ENCODE results near the gene YPEL1.

DNA sequence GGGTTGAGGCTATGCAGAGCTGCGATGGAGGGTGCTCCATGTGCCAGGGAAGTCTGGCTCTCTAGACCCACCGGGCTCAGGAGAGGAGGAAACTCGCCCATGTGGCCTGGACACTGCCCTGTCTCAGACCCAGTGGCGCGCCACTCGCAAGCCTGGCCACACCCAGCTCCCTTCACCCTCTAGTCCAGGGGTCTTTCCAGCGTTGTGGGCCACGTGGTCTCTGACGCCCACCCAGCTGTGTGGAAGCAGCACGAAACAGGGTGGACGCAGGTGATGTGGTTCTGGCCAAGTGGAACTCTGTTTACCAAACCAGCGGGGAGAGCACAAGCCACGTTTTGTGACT, 41.6 kb downstream of the YPEL1 start:
- TF ChIP-seq SPI1 (IDR thresholded peaks at IDR 0.05; ENCODE audit: low read depth, low read length) (no peak), POLR2A (IDR thresholded peaks at IDR 0.05; ENCODE audit: low read depth, low read length) (no peak), TAF1 (IDR thresholded peaks at IDR 0.05; ENCODE audit: low read depth, low read length) (no peak), POLR2AphosphoS5 (IDR thresholded peaks at IDR 0.05; ENCODE audit: low read depth, low read length) (no peak), POU2F2 (IDR thresholded peaks at IDR 0.05; ENCODE audit: low read depth, low read length) (no peak), PAX5 (IDR thresholded peaks at IDR 0.05; ENCODE audit: insufficient read depth, low read length, severe bottlenecking) (no peak)

All from GM12891 (cell line).